GF-D8 (cell line): ENCODE data around the gene OR2G2.
A peak's percentile ranks its signal among the peaks of the same experiment; 100 is the strongest.

Experiments
- DNase-seq: peaks from one replicate; lab custom pipeline; 2025; lab: John Stamatoyannopoulos, UW

The OR2G2 gene

GRCh38 chr1:247588060-247588459 lies at the start of gene OR2G2:
Gene OR2G2, plus strand, starts transcription at chr1:247588360. Its CDS starts 0 bp downstream, at chr1:247588360.
- no peak for DNase-seq

GRCh38 chr1:247538561-247538960 lies 49.6 kb upstream of the OR2G2 start:
- DNase-seq: no peak

DNA sequence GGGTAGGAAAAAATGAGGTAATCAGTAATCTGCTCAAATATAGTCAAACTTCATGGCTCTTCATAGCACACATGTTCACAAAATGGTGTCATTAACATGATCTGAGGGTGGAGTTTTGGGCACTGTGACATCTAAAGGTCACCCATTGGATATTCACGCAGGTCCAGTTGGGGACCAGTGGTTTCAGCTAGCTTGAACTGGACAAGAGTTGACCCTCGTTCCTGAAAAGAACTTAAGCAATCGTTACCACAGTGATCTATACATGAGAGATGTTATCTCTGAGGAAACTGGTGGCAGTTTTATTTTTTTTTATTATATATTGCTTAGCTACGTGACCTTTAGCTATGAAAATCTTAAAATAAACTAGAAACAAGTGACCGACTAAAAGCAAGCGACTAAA lies 48.9 kb upstream of the OR2G2 start:
- peak; percentile 73 for DNase-seq

GRCh38 chr1:247540581-247540980 lies 47.6 kb upstream of the OR2G2 start:
- DNase-seq: no peak

DNA sequence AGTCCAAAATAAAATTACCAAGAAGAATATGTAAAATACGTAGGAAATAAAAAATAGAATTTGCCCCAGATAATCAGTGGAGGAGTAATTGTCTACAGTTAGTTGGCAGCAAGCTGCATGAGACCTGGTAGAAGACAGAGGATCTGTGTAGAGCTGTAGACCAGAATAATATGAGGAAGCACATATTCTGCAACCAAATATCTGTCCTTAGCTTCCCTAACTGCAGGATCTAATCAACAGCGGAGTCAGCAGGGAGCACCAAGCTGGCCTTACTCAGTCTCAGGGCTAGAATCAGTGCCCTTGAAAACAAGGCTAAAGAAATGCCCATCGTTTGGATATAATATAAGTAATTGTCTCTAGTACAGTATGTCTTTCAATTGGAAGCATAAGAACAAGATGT lies 45.3 kb upstream of the OR2G2 start:
- peak; percentile 42 for DNase-seq

- DNase-seq: peak; percentile 88
Measured at GRCh38 chr1:247548092-247548491, 40.1 kb upstream of the OR2G2 start.

- peak; percentile 87 for DNase-seq
Measured at GRCh38 chr1:247548769-247549182, 39.4 kb upstream of the OR2G2 start, which contains the start of gene GCSAML. Gene GCSAML, plus strand, starts transcription at chr1:247549134. Its CDS starts 58 bp downstream, at chr1:247549192.

GRCh38 chr1:247551721-247552120 lies 36.4 kb upstream of the OR2G2 start:
- no peak for DNase-seq

- DNase-seq: no peak
Measured at GRCh38 chr1:247552231-247552630, 35.9 kb upstream of the OR2G2 start.

DNA sequence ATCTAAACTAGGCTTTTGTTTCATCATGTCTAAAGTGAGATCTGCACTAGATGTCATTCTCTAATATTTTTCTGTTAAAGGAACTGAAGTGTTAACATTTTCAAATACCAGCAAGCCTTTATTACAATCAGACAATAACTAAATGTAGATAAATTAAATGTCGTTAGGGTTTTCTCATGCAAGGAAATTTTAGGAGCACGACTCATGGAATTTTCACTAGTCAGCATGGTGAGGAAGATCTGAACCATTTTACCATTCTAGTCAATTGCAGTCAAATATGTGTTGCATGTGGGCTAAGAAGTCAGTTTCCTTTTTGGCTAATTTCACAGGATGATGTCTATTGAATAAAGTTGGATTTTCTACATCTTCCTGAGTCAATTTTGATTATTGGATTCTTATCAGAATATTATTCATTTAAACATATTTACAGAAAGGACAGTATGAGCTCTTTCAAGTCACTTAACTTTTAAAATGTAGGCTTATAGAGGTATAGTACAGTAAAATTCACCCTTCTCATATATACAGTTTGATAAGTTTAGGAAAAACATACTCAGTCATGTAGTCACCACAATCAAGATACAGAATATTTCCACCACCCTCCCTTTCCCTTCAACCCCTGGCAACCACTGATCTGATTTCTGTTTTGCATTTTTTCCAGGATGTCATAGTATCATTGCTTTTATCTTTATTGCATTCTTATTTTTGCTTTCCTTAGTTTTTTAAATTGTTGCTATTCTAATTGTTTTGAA lies 30.1 kb upstream of the OR2G2 start:
- DNase-seq: no peak

DNA sequence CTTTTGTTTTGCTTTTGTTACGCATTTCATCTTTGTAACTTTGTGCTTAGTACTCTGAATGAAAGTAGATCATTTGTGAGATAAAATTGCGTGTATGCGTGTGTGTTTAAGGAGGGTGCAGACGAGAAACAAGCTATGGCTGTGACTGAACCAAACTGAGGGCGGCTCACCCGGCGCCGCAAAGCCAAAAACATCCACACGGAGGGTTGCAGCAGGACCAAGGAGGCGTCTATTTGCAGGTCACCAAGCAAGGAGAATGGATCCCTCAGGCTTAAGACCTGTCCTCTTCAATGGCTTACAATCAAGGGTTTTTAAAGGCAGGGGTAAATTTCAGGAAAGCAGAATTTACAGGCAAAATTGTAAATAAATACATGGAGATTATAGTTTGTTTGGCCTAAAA lies 26.4 kb upstream of the OR2G2 start:
- DNase-seq: no peak

GRCh38 chr1:247562198-247562597 lies 26.0 kb upstream of the OR2G2 start:
- DNase-seq: no peak

DNA sequence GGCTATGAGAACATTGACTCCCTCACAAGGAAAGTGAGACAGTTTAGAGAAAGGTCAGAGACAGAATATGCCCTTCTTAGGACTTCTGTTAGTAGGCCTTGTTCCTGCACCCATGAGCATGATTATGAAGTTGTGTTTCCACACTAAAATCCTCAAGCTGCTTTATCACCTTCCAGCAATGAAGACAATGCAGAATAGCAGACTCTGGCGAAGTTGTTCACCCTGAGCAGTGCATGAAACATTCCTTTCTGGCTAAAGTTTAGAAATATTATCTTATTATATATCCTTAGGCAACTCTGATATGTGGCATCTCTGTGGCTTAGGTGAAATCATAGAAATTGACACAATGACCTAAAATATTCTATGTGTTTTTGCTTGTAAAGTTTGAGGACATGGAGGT lies 13.9 kb upstream of the OR2G2 start:
- no peak for DNase-seq

DNA sequence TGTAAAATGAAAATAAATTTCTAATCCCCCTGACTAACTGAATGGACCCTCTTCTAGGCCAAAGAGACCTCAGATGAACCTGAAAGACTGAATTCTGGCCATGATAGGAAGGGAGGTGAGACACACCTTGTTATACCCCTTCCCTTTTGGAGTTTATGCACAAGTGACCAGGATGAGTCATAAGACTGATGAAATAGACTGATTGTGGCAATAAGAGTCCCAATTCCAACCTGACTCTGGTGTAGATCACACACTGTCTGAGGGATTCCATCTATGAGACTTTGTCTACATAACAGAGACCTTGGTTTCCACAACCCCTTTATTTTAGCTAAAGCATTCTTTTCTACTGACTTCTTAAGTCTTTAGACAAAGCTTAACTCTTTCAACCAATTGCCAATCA lies 13.5 kb upstream of the OR2G2 start:
- no peak for DNase-seq

DNA sequence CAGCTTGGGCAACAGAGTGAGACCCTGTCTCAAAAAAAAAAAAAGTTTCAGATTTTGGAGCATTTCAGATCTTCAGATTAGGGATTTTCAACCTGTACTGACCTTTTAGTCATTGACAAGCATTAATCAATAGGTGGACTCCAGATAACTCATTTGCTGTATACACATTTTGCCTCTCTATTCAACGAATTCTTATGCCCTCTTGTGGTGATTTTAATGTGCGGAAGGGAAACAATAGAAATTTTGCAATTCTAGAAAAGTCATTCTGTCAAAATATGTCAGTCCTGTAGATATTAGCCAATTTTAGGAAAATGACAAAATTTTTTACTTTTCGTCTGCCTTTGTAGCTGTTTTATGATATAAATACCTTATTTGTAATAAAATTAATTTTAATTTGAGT lies 11.6 kb upstream of the OR2G2 start:
- DNase-seq: peak; percentile 33

- no peak for DNase-seq
Measured at GRCh38 chr1:247578946-247579460, 9.2 kb upstream of the OR2G2 start.

DNA sequence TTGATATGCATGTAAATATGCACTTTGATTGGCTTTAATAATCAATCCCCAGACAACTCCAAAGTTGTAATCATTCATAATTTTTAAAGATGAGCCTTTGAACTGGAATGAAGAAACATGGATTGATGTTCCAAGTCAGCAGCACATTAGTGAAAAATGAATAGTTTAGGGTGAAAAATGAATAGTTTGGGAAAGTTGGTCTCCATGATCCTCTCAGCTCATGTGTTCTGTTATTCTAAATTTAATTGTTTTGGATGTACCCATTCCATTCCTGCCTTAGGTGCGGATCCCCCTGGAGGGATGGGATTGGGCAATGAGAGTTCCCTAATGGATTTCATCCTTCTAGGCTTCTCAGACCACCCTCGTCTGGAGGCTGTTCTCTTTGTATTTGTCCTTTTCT lies 17.1 kb downstream of the OR2G2 start, which contains the start of gene OR2G3:
Gene OR2G3, plus strand, starts transcription at position 301 of the 400 bp plus-strand sequence. Its CDS starts 0 bp downstream, at position 301.
- DNase-seq: no peak

DNA sequence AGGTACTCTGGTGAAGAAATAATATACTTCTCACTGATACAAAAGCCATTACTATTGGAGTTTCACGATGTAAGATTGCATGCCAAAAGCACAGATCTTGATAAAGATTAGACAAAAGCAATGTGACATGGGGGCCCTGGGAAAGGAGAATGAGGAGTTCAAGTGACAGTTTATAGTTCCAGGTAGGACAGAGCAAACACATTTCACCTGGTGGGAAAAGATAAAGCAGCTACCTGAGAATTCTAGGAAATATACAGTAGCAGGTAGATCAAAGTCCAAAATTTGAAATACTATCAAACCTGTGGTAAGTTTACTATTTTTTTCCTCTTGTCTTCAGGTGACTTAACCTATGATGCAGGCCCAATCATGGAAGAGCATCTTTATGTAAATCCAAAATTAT lies 25.2 kb downstream of the OR2G2 start:
- DNase-seq: no peak

DNA sequence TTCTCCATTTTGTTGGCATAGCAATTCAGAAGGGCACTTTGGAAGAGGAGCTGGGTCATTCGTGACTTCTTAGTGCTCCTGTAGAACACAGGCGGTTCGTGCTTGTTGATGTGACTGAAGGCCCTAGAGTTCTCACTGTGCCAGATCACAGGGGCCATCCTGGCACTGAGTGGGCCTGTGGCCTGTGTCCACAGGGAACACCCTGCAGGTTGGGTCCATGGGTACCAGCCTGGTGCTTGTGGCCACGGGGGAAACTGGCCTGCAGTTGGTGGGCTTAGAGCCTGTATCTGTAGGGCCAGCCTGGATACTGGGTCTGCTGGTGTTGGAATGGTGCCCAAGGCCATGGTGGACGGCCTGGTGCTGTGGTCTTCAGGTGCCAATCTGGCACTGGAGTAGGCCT lies 26.5 kb downstream of the OR2G2 start:
- DNase-seq: no peak

- no peak for DNase-seq
Measured at GRCh38 chr1:247627951-247628350, 39.8 kb downstream of the OR2G2 start.

- DNase-seq: no peak
Measured at GRCh38 chr1:247638011-247638410, 49.9 kb downstream of the OR2G2 start.

- no peak for DNase-seq
Measured at GRCh38 chr1:247638781-247639180, 50.6 kb downstream of the OR2G2 start.
